ENCODE results near the gene FAM180B.

- TF ChIP-seq POLR2AphosphoS5 (IDR thresholded peaks at IDR 0.05; ENCODE audit: low read depth) (no peak), CTCF (conservative IDR thresholded peaks at IDR 0.05; ENCODE audit: low read depth in 2 of 2) (no peak), STAT1 (IDR thresholded peaks at IDR 0.05; ENCODE audit: unreplicated experiment) (no peak), EZH2 (IDR thresholded peaks at IDR 0.05; ENCODE audit: low read depth, unreplicated experiment) (no peak)
Observed at GRCh38 chr11:47545298-47545697, 41.2 kb upstream of the FAM180B start.
